ENCODE measurements around the gene ASIC2.

Gene ASIC2

GRCh38 chr17:33197342-33197741, 95.8 kb downstream of the ASIC2 start:
- no peak overlapping the region for H3K4me3 ChIP-seq (ENCODE audit: low read depth, low read length)
- no peak for DNase-seq (ENCODE audit: low read depth, low spot score)
- ChIA-PET POLR2A (no interaction called here), CTCF (no interaction called here)
- TF ChIP-seq CTCF (IDR thresholded peaks at IDR 0.05; ENCODE audit: insufficient read depth, low read length, missing control alignments) = no peak

- no peak for DNase-seq (ENCODE audit: low read depth, low spot score)
- CTCF ChIA-PET = no interaction called here
These were observed 96.2 kb downstream of the ASIC2 start for GRCh38 chr17:33196883-33197282.

GRCh38 chr17:33192951-33193911, 99.9 kb downstream of the ASIC2 start:
- no peak for TF ChIP-seq CTCF (IDR thresholded peaks at IDR 0.05; ENCODE audit: insufficient read depth, low read length, missing control alignments)
- no peak overlapping the region for H3K4me3 ChIP-seq (ENCODE audit: low read depth, low read length)
- CTCF ChIA-PET = no interaction called here
- POLR2A ChIA-PET = no interaction called here
- no peak for DNase-seq (ENCODE audit: low read depth, low spot score)

More at GRCh38 chr17:33196883-33197282, 96.2 kb downstream of the ASIC2 start:
- no peak overlapping the region for H3K4me3 ChIP-seq (ENCODE audit: low read depth, low read length)
- TF ChIP-seq CTCF (IDR thresholded peaks at IDR 0.05; ENCODE audit: insufficient read depth, low read length, missing control alignments) = no peak
- POLR2A ChIA-PET = no interaction called here

- ChIA-PET POLR2A (no interaction called here), CTCF (no interaction called here)
- no peak overlapping the region for H3K4me3 ChIP-seq (ENCODE audit: low read depth, low read length)
- DNase-seq (ENCODE audit: low read depth, low spot score) = no peak
- no peak for TF ChIP-seq CTCF (IDR thresholded peaks at IDR 0.05; ENCODE audit: insufficient read depth, low read length, missing control alignments)
These were observed 109.5 kb downstream of the ASIC2 start for GRCh38 chr17:33183487-33184026.

- ChIA-PET CTCF (no interaction called here), POLR2A (no interaction called here)
- DNase-seq (ENCODE audit: low read depth, low spot score) = no peak
- no peak for TF ChIP-seq CTCF (IDR thresholded peaks at IDR 0.05; ENCODE audit: insufficient read depth, low read length, missing control alignments)
- no peak overlapping the region for H3K4me3 ChIP-seq (ENCODE audit: low read depth, low read length)
These were observed 113.9 kb downstream of the ASIC2 start for GRCh38 chr17:33179151-33179550.

- DNase-seq (ENCODE audit: low read depth, low spot score) = no peak
- TF ChIP-seq CTCF (IDR thresholded peaks at IDR 0.05; ENCODE audit: insufficient read depth, low read length, missing control alignments) = no peak
- no peak overlapping the region for H3K4me3 ChIP-seq (ENCODE audit: low read depth, low read length)
- ChIA-PET POLR2A (no interaction called here), CTCF (no interaction called here)
These were observed 114.4 kb downstream of the ASIC2 start for GRCh38 chr17:33178681-33179080.
